Mesendoderm (in vitro differentiated cells): ENCODE data around the gene CDC42EP4.
A peak's percentile ranks its signal among the peaks of the same experiment; 100 is the strongest.

ENCODE experiments used
- DNase-seq: peaks from one replicate; pipeline ENCODE4 v3.0.0; 2013
- H2AK5ac ChIP-seq: 2 replicates; pipeline ENCODE4 v1.6.1; 2013; ENCODE audit warnings: low read length, inconsistent platforms
- H2BK120ac ChIP-seq: 2 replicates; pipeline ENCODE4 v1.6.1; 2013; ENCODE audit warnings: low read depth, mild to moderate bottlenecking, low read length, moderate library complexity, mixed read lengths
- H2BK15ac ChIP-seq: replicated peaks from 2 replicates; pipeline ENCODE4 v1.6.1; 2013; ENCODE audit warnings: low read depth, mild to moderate bottlenecking, moderate library complexity
- H2BK5ac ChIP-seq: 2 replicates; pipeline ENCODE4 v1.6.1; 2013; ENCODE audit warnings: low read length, inconsistent platforms
- H3K18ac ChIP-seq: 2 replicates; pipeline ENCODE4 v1.6.1; 2013; ENCODE audit warnings: mild to moderate bottlenecking, low read length, mixed read lengths
- H3K23ac ChIP-seq: one replicate; pipeline ENCODE4 v1.6.1; 2013; ENCODE audit warnings: low read length
- H3K27ac ChIP-seq: 2 replicates; pipeline ENCODE4 v1.5.1; 2013; ENCODE audit warnings: low read depth, mild to moderate bottlenecking, inconsistent platforms, low read length, moderate library complexity
- H3K27me3 ChIP-seq: 2 replicates; pipeline ENCODE4 v1.6.1; 2013; ENCODE audit warnings: low read length, control low read depth, mild to moderate bottlenecking, inconsistent platforms; ENCODE audit not compliant: insufficient read depth, poor library complexity
- H3K36me3 ChIP-seq: 2 replicates; pipeline ENCODE4 v1.6.1; 2013; ENCODE audit warnings: low read length, inconsistent platforms; ENCODE audit not compliant: control insufficient read depth, insufficient read depth
- H3K4ac ChIP-seq: one replicate; pipeline ENCODE4 v1.6.1; 2013; ENCODE audit warnings: low read depth, mild to moderate bottlenecking, low read length, moderate library complexity
- H3K4me1 ChIP-seq: 2 replicates; pipeline ENCODE4 v1.6.1; 2013; ENCODE audit warnings: low read depth, low read length, inconsistent platforms; ENCODE audit not compliant: control insufficient read depth
- H3K4me2 ChIP-seq: 2 replicates; pipeline ENCODE4 v1.6.1; 2013; ENCODE audit warnings: low read length
- H3K4me3 ChIP-seq: 2 replicates; pipeline ENCODE4 v1.5.1; 2013; ENCODE audit warnings: mild to moderate bottlenecking, low read length
- H3K56ac ChIP-seq: one replicate; pipeline ENCODE4 v1.6.1; 2013; ENCODE audit warnings: low read length
- H3K79me1 ChIP-seq: 2 replicates; pipeline ENCODE4 v1.6.1; 2013; ENCODE audit warnings: low read length, inconsistent platforms
- H3K79me2 ChIP-seq: 2 replicates; pipeline ENCODE4 v1.6.1; 2013; ENCODE audit warnings: mild to moderate bottlenecking, low read length; ENCODE audit not compliant: control insufficient read depth, insufficient read depth
- H3K9ac ChIP-seq: 2 replicates; pipeline ENCODE4 v1.6.1; 2013; ENCODE audit warnings: low read length, inconsistent platforms
- H4K5ac ChIP-seq: one replicate; pipeline ENCODE4 v1.6.1; 2013; ENCODE audit warnings: low read length
- H4K8ac ChIP-seq: one replicate; pipeline ENCODE4 v1.6.1; 2013; ENCODE audit warnings: low read depth, mild to moderate bottlenecking, control low read depth, low read length, moderate library complexity
- WGBS: extraction: QIAGEN DNeasy Blood & Tissue Kit; methylation state at CpG from one replicate; pipeline ENCODE4 v1.1.7; 2013; ENCODE audit warnings: low lambda C conversion rate, missing lambda C conversion rate; ENCODE audit not compliant: insufficient coverage; ENCODE audit errors: extremely low coverage; 5-methylcytosine and 5-hydroxymethylcytosine counted together

CDC42EP4 gene

GRCh38 chr17:73331060-73331459, 19.3 kb upstream of the CDC42EP4 start:
- no peak overlapping the region for H3K9ac ChIP-seq
- no peaks in the 10 kb centered on the region for H3K36me3 ChIP-seq
- no peak overlapping the region for H3K18ac ChIP-seq
- H2BK5ac ChIP-seq, result no peak overlapping the region
- H3K23ac ChIP-seq, result no peak overlapping the region
- H3K4me2 ChIP-seq, result no peak overlapping the region
- no peaks in the 10 kb centered on the region for H3K79me2 ChIP-seq
- H3K27ac ChIP-seq, result no peak overlapping the region
- H3K4me3 ChIP-seq, result no peak overlapping the region
- no peaks in the 10 kb centered on the region for H3K4me1 ChIP-seq
- DNase-seq, result no peak
- no peak overlapping the region for H4K8ac ChIP-seq
- WGBS, result no CpG with 5 or more reads among the region's 3 CpGs
- no peak overlapping the region for H4K5ac ChIP-seq
- no peak overlapping the region for H2AK5ac ChIP-seq
- no peak overlapping the region for H2BK15ac ChIP-seq
- no peak overlapping the region for H3K4ac ChIP-seq
- H2BK120ac ChIP-seq, result no peak overlapping the region
- no peaks in the 10 kb centered on the region for H3K79me1 ChIP-seq
- no peak overlapping the region for H3K56ac ChIP-seq
- H3K27me3 ChIP-seq, result no peaks in the 10 kb centered on the region

- H2BK15ac ChIP-seq, result no peak overlapping the region
- H3K4ac ChIP-seq, result no peak overlapping the region
- H3K23ac ChIP-seq, result no peak overlapping the region
- no CpG with 5 or more reads among the region's 7 CpGs for WGBS
- no peaks in the 10 kb centered on the region for H3K36me3 ChIP-seq
- no peak overlapping the region for H3K4me3 ChIP-seq
- H2BK5ac ChIP-seq, result no peak overlapping the region
- H3K9ac ChIP-seq, result no peak overlapping the region
- no peaks in the 10 kb centered on the region for H3K79me1 ChIP-seq
- no peak overlapping the region for H3K4me2 ChIP-seq
- no peak overlapping the region for H4K5ac ChIP-seq
- H2AK5ac ChIP-seq, result no peak overlapping the region
- H4K8ac ChIP-seq, result no peak overlapping the region
- no peaks in the 10 kb centered on the region for H3K27me3 ChIP-seq
- peaks cover 15% of the 10 kb centered on the region for H3K4me1 ChIP-seq
- no peak overlapping the region for H3K27ac ChIP-seq
- no peak for DNase-seq
- H3K56ac ChIP-seq, result no peak overlapping the region
- no peaks in the 10 kb centered on the region for H3K79me2 ChIP-seq
- H3K18ac ChIP-seq, result no peak overlapping the region
- no peak overlapping the region for H2BK120ac ChIP-seq
Observed at GRCh38 chr17:73327676-73328075, 15.9 kb upstream of the CDC42EP4 start.

- no CpG with 5 or more reads among the region's 4 CpGs for WGBS
- H2BK15ac ChIP-seq, result no peak overlapping the region
- H3K18ac ChIP-seq, result peak overlapping the region; percentile 22
- H2BK5ac ChIP-seq, result no peak overlapping the region
- no peak overlapping the region for H3K27ac ChIP-seq
- no peak overlapping the region for H3K23ac ChIP-seq
- H3K4ac ChIP-seq, result no peak overlapping the region
- no peaks in the 10 kb centered on the region for H3K79me1 ChIP-seq
- peaks cover 15% of the 10 kb centered on the region for H3K4me1 ChIP-seq
- no peak for DNase-seq
- H3K56ac ChIP-seq, result peak overlapping the region; percentile 5
- no peaks in the 10 kb centered on the region for H3K79me2 ChIP-seq
- H3K4me3 ChIP-seq, result no peak overlapping the region
- no peaks in the 10 kb centered on the region for H3K36me3 ChIP-seq
- no peak overlapping the region for H2AK5ac ChIP-seq
- H3K9ac ChIP-seq, result no peak overlapping the region
- H2BK120ac ChIP-seq, result no peak overlapping the region
- no peaks in the 10 kb centered on the region for H3K27me3 ChIP-seq
- H4K5ac ChIP-seq, result no peak overlapping the region
- no peak overlapping the region for H4K8ac ChIP-seq
- no peak overlapping the region for H3K4me2 ChIP-seq
Observed at GRCh38 chr17:73325527-73325842, 13.7 kb upstream of the CDC42EP4 start.

- Histone ChIP-seq H2AK5ac (no peak overlapping the region), H3K23ac (no peak overlapping the region), H3K79me1 (no peaks in the 10 kb centered on the region), H2BK5ac (no peak overlapping the region), H3K9ac (no peak overlapping the region), H3K36me3 (no peaks in the 10 kb centered on the region), H3K79me2 (no peaks in the 10 kb centered on the region), H3K4me3 (no peak overlapping the region), H2BK15ac (no peak overlapping the region), H3K4me1 (peaks cover 15% of the 10 kb centered on the region), H3K4me2 (no peak overlapping the region), H3K18ac (peak overlapping the region; percentile 22), H4K5ac (no peak overlapping the region), H3K4ac (no peak overlapping the region), H3K27me3 (no peaks in the 10 kb centered on the region), H2BK120ac (no peak overlapping the region), H3K27ac (no peak overlapping the region), H3K56ac (peak overlapping the region; percentile 69), H4K8ac (no peak overlapping the region)
- no peak for DNase-seq
- no CpG with 5 or more reads among the region's 17 CpGs for WGBS
Observed at GRCh38 chr17:73324711-73325526, 13.1 kb upstream of the CDC42EP4 start.

- no peaks in the 10 kb centered on the region for H3K79me2 ChIP-seq
- no peak overlapping the region for H2BK15ac ChIP-seq
- peak overlapping the region; percentile 69 for H3K56ac ChIP-seq
- H2BK120ac ChIP-seq, result no peak overlapping the region
- H4K8ac ChIP-seq, result no peak overlapping the region
- H4K5ac ChIP-seq, result no peak overlapping the region
- DNase-seq, result peak; percentile 40
- WGBS, result no CpG with 5 or more reads among the region's 9 CpGs
- H3K4me2 ChIP-seq, result no peak overlapping the region
- no peak overlapping the region for H3K27ac ChIP-seq
- no peak overlapping the region for H3K9ac ChIP-seq
- H3K4me1 ChIP-seq, result peaks cover 20% of the 10 kb centered on the region
- H3K4ac ChIP-seq, result no peak overlapping the region
- H3K27me3 ChIP-seq, result no peaks in the 10 kb centered on the region
- no peak overlapping the region for H3K4me3 ChIP-seq
- no peak overlapping the region for H3K23ac ChIP-seq
- H3K18ac ChIP-seq, result no peak overlapping the region
- peak overlapping the region; percentile 27 for H2BK5ac ChIP-seq
- H3K36me3 ChIP-seq, result no peaks in the 10 kb centered on the region
- peak overlapping the region; percentile 83 for H2AK5ac ChIP-seq
- H3K79me1 ChIP-seq, result no peaks in the 10 kb centered on the region
Observed at GRCh38 chr17:73324160-73324475, 12.3 kb upstream of the CDC42EP4 start.
